ENCODE results near the gene GRM7.

GRCh38 chr3:7536510-7536909 is 675.6 kb downstream of the GRM7 start:
- no peak for TF ChIP-seq CTCF (conservative IDR thresholded peaks at IDR 0.05; ENCODE audit: low read depth, low read length)
- TF ChIP-seq EZH2 (IDR thresholded peaks at IDR 0.05; ENCODE audit: borderline replicate concordance, low read depth, low read length, poor library complexity, severe bottlenecking) = no peak

Measured in A673 (cell line).